ENCODE results near the gene CCDC33.

DNA sequence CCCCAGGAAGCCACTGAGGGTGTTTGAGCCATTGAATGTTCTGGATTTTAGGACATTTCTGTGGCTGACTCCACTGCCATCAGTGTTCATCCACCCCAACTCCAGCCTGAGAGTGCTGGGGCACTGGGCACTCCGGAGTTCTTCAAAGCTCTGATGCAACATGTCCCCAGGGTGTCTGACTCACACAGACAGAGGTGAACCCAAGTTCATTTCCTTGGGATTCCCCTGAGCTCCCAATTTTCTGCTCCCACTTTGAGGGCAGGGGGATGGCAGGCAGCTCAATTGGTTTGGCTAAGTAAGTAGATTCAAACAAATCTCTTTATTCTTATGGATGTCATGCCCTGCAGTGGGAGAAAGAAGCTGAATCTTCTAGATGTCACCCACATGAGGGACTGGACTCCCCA lies 35.7 kb upstream of the CCDC33 start:
- TF ChIP-seq GATA2 (IDR thresholded peaks at IDR 0.05; ENCODE audit: low read depth, low read length) (no peak), GATA3 (IDR thresholded peaks at IDR 0.05; ENCODE audit: low read depth, low read length) (no peak)
